ENCODE measurements around the gene RAB40B.

DNA sequence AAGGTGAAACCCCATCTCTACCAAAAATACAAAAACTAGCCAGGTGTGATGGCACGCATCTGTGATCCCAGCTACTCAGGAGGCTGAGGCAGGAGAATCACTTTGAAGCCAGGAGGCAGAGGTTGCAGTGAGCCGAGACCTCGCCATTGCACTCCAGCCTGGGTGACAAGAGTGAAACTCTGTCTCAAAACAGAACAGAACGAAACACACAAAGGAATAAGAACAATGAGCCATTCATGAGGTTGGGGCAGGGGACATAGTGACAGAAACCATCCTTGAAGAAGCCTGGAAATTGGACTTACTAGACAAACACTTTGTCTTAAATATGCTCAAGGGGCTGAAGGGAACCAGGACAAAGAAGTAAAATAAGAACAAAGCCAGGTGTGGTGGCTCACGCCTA is 89.7 kb downstream of the RAB40B start:
- TF ChIP-seq, protein P1, sequence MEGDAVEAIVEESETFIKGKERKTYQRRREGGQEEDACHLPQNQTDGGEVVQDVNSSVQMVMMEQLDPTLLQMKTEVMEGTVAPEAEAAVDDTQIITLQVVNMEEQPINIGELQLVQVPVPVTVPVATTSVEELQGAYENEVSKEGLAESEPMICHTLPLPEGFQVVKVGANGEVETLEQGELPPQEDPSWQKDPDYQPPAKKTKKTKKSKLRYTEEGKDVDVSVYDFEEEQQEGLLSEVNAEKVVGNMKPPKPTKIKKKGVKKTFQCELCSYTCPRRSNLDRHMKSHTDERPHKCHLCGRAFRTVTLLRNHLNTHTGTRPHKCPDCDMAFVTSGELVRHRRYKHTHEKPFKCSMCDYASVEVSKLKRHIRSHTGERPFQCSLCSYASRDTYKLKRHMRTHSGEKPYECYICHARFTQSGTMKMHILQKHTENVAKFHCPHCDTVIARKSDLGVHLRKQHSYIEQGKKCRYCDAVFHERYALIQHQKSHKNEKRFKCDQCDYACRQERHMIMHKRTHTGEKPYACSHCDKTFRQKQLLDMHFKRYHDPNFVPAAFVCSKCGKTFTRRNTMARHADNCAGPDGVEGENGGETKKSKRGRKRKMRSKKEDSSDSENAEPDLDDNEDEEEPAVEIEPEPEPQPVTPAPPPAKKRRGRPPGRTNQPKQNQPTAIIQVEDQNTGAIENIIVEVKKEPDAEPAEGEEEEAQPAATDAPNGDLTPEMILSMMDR (conservative IDR thresholded peaks at IDR 0.05; ENCODE audit: low read depth, low read length), result no peak
- no peak for TF ChIP-seq EZH2 (IDR thresholded peaks at IDR 0.05; ENCODE audit: borderline replicate concordance, low read depth, low read length, poor library complexity, severe bottlenecking)
